HG02763 (cell line): ENCODE results near the gene YEATS4.

Source experiments
- ATAC-seq: cut with Tn5 transposase; IDR thresholded peaks from one replicate; pipeline ENCODE4 v1.9.1; 2021; ENCODE audit warnings: mild to moderate bottlenecking, moderate library complexity; ENCODE audit not compliant: unreplicated experiment

The YEATS4 gene

DNA sequence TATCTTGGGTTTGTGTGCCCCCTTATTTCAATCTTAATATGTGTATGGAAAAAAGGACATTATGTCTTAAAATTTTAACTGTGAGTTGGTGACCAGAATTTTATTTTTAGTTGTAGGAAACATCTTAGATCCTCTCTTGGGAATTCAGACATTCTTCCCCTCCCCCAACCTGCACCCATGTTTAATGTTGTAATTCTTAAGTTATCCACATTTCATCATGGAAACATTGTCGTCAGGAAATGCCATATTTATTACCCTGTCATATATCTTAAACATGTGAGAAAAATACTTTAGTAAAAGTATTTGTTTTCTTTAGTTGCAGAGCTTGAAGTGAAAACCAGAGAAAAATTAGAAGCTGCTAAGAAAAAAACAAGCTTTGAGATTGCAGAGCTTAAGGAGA is 30.3 kb downstream of the YEATS4 start:
- no peak for ATAC-seq

DNA sequence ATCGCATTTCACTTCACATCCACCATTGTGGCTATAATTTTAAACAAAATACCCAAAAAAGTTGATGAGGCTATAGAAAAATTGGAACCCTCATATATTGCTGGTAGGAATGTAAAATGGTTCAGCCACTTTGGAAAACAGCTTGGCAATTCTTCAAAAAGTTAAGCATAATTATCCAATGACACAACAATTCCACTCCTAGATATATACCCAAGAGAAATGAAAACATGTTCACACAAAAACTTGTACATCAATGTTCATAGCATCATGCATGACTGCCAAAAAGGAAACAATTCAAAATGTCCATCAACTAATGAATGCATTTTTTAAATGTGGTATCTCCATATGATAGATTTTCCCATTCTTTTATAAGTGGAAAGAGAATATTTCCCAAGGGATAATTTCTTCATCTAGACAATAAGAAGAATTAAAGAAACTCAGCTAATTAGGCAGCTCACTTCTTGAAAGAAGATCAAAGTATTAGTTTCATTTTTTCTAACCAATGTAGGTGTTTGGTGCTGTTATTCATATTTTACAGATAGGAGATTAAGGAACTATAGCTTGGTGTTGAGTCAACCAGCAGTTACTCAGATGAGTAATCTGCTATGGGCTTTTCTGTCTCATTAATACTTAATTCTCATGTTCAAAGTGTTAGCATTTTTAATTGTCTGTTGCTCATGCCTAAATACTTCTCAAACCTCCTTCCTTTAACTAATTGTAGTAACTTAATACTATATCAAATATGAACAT is 32.8 kb downstream of the YEATS4 start:
- ATAC-seq, result no peak

DNA sequence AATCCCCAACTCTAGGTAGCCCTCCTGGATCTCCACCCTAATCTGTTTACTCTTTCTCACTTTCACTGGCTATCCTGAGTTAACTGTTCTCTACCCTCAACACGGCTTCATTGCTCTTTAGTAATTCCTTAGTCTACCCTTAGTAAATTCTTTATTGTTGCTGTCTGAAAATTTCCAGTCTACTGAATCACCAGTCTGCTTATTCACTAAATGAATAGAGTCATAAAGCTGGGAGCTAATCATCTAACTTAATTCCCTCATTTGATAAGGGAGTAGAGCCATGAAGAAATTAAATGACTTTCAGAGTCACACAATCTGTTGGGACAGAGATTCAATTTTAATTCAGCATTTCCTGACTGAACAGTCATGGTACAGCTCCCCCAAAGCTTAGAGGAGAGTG is 36.5 kb downstream of the YEATS4 start:
- ATAC-seq, result no peak

DNA sequence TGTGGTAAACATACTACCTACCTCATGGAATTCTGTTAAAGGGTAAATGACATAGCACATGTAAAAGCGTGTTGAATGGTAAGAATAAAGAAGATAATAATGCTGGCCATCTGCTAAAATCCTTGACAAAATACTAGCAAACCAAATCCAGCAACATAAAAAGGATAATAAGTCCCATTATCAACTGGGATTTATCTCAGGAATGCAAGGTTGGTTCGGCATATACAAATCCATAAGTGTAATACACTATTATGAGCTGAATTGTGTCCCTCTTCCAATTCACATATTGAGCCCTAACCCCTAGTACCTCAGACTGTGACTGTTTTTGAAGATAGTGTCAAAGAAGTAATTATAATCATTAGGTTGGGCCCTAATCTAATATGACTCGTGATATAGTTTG is 37.4 kb downstream of the YEATS4 start:
- ATAC-seq, result no peak

DNA sequence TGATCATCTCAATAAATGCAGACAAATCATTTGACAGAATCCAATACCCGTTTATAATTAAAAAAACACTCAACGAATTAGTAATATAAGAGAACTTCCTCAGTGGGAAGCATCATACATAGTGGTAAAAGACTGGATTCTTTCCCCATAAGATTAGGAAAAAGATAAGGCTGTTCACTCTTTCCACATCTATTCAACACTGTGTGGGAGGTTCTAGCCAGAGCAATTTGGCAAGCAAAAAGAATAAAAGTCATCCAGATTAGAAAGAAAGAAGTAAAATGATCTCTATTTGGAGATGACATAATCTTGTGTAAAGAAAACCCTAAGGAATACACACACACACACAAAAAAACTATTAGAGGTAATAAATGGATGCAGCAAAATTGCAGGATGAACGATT is 38.4 kb downstream of the YEATS4 start:
- no peak for ATAC-seq

DNA sequence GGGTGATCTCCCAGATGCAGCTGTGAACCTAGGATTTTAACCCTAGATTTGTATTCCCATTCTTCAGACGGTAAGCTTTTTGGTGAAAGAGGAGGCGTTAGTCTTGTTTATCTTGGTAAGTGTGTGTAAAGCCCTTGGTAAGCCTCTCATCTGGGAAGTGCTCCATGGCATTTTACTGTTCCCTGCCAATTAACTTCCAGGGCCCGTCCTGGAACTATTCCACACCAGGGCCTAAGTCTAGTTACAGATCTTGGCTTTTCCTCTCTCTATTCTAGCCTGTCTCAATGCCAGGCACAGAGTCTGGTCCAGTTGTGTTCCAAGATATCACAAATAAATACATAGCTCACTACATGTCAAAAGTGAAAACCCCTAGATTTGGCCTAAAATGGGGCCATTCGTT is 42.4 kb downstream of the YEATS4 start:
- no peak for ATAC-seq

DNA sequence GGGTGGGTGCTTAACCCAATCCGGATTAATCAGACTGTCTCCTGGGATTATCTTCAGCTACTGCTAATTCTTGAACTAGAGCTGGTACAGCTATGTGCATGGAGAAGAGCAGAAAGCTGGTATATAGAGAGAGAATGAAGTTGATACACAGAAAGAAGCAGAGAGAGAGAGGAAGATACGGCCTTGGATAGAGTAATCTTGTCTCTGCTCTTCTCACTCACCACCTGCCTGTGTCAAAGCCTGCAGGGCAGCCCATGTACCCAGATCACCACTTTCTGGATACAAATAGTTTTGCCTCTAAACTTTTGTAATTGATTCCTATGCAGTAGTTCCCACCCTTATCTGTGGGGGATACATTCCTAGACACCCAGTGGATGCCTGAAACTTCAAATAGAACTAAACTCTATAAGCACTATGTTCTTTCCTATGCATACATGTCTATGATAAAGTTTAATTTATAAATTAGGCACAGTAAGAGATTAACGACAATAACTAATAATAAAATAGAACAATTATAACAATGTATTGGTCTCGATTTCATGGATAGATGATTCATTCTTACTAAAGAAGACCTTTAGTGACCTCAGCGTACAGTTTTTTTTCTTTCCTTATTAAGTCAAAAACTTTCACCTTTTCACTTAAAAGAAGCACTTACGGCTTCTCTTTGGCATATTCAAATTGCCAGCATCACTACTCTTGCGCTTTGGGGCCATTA is 45.5 kb downstream of the YEATS4 start:
- no peak for ATAC-seq

DNA sequence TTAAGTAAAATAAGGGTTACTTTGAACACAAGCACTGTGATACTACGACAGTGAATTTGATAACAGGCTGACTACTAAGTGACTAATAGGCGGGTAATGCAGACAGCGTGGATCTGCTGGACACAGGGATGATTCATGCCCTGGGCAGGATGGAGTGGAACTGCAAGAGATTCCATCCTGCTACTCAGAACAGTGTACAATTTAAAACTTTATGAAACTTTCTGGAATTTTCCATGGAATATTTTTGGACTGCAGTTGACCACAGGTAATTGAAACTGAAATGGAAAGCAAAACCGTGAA is 46.0 kb downstream of the YEATS4 start:
- ATAC-seq, result no peak

DNA sequence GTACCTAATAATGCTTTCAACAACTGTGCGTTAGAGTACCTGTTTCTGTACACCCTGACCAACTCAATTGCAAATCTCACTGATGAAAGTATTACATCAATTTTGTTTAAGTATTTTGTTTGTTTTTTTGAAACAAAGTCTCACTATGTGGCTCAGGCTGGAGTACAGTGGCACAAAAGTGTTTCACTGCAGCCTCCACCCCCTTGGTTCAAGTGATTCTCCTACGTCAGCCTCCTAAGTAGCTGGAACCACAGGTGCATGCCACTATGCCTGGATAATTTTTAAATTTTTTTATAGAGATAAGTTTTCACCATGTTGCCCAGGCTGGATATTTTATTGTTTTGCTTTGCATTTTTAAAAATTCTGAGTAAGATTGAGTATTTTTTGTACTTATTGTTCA is 46.7 kb downstream of the YEATS4 start:
- ATAC-seq, result no peak

DNA sequence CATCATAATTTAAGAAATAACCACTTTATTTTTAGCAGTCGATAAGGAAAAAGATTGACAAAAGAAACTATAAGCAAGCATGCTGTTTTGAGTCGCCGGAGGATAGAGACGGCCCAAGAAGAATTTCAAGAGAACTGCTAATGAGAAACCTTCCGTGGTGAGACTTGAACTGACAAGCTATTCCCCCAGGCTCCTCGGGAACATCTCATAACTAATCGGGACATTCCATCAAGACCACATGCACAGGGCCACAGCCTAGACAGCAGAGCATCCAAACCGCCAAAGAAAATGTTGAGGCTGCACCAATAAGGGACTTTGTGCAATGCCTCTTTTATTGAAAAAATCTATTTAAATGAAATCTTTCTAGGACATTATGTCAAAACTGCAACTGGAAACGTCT is 51.0 kb downstream of the YEATS4 start:
- ATAC-seq, result no peak

DNA sequence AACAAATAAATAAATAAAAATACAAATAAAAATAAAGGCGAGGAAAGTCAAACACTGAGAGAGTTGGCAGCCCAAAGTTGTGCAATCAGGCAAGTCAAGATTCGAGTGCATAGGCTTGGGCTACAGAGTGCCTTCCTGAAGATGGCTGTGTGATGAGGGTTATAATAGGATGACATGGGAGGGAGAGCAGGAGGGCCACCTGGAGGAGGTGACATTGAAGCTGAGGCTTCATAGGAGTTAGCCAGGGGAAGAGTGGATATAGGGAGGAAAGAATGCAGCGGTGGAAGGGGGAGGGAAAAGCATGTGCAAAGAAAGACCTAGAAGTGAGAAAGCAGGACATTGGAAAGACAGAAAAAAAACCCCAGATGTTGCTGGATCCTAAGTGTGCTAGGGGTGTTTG is 53.1 kb downstream of the YEATS4 start:
- no peak for ATAC-seq

DNA sequence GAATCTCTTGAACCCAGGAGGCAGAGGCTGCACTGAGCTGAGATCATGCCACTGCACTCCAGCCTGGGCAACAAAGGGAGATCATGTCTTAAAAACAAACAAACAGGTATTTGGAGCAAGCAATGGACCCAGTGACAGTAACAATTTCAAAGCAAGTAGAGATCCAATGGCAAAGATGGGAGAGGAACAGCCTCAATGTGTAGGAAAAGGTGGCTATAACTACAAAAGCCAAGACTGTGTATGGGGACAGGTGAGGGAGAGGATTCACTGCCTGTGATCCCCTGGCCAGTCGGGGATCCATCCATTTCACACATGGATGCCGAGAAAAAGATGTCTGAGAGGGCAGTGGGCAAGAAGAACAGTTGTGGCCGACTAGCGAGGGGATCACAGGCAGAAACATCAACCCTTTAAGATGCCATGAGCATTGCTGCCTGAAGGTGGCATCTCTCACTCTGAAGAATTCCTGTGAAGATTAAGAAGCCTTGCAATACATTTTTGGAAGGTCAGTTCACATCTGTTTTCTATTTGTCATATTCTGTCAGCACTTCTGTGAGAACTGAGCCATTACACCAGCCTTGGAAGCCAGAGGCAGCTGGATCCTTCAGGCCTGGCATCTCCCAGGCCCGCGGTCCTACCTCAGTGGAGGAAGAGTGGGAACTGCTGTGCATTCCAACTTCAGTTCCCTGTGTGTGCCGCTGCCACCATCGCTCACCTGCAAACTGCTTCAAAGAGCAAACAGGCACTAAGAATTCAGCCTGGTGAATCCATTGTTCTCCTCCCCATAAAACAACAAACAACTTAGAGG is 56.1 kb downstream of the YEATS4 start:
- no peak for ATAC-seq

DNA sequence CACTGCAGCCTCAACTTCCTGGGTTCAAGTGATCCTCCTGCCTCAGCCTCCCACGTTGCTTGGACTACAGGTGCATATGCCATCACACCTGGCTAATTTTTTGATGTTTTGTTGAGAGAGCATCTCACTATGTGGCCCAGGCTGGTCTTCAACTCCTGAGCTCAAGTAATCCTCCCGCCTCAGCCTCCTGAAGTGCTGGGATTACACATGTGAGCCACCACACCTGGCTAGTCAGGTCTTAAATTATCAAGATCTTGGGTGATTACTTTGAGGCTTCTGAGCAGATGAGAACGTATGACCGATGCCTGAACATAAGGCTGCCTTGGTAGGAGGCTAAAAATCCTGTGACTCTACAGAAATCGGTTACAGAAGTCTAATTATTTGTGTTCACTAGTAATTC is 57.7 kb downstream of the YEATS4 start:
- ATAC-seq, result no peak

DNA sequence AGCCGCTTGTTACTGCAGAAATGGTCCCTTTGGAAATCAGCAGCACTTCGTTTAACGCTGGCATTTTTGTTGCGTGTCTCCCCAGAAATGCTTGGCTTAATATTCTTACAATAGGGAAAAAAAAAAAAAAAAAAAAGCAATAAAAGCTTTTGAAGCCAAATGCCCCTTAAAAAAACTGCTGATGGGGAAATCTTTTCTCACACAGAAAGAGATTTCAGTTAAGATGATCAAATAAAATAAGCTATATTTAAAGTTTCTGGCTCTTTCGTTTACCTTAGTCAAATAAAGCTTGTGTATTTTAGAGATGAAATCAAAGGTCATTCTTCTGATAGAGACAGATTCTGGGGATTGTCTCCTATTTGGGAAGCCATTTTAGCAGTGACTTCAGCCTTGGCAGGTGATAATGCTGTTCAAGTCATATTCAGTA is 58.2 kb downstream of the YEATS4 start:
- no peak for ATAC-seq

DNA sequence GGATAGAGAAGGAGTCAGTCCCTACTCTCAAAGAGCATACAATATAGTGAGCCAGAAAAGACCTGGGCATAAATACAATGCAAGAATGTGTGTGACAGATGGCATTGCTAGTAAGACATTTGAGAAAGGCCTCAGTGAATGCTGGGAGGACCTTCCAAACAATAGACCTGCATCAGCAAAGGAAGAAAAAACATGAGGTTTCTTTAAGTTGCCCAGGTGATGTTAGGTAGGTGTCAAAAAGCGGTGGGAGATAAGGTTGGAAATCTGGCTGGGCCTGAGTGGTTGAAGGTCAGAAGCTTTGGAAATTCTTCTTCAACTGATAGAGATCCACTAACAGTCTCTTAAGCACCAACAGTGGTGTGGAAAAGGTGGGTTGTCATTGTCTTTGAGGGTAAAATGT is 60.2 kb downstream of the YEATS4 start:
- ATAC-seq, result no peak

DNA sequence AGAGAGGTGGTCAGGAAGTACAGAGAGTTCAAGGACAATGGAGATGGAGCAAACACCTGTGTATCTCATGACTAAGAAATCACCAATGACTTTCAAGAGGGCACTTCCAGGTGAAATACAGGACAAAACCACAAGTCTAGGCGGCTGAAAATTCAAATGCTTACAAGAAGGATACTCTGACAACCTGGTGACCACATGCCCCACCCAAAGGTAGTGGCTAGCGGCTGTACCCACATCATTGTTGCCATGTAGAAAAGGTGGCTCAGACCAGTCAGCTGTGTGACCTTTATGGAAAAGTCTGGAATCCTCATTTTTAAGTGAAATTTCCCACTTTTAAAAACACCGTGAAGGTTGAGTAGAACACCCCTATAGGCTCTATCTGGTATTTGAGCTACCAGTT is 62.0 kb downstream of the YEATS4 start:
- ATAC-seq, result no peak

DNA sequence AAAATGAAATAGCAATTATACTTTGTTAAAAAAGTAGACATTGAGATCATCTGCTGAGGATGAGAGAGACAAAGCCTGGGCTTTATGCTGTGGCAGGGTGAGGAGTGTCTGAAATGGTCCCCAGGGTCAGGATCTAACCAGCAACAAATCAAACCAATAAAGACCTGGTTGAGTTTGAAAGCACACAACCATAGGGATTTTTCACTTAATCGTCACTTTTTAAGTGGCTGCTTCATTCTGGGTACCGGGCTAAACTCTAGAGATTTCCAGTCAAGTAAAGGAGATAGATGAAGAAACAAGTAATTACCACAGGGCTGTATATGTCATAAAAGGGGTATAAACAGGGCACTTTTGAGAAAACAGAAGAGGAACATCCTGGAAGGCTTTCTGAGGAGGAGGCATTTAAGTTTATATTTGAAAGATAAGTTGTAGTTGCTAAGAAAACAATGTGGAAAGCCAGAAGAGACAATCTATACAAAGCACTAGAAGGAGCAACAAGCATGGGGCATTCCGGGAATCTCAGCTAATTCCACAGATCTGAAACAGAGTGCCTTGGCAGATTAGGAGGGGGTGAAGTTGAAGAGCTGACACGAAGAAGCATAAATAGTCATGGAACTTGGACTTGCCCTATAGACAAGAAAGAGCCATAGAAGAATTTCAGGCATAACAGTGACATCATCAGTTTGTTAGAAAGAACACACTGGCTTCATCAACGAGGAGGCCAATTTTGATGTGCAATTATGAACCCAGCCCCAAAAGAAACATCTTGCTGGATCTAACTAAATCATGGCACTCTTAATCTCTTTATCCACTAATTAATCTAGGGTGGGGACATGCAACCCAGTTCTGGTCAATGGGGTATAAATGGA is 63.7 kb downstream of the YEATS4 start:
- ATAC-seq, result no peak

DNA sequence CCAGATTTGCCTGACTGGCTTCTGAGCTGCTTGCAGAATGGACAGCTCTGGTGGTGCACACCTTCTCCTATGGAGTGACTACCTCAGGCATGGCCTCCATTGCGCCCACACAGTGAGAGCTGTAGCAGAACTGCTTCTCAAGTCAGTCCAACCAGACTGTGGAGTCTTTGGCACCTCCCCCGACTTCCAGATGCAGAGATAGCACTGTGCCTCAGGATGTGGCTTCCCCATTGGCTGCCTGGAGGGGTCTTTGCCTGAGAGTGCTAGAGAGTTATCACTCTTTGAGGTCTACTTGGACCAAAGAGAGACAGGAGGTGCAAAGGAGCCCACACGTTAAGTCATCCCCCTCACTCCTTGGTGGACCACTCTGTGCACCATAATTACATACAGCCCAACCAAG is 65.9 kb downstream of the YEATS4 start:
- no peak for ATAC-seq

DNA sequence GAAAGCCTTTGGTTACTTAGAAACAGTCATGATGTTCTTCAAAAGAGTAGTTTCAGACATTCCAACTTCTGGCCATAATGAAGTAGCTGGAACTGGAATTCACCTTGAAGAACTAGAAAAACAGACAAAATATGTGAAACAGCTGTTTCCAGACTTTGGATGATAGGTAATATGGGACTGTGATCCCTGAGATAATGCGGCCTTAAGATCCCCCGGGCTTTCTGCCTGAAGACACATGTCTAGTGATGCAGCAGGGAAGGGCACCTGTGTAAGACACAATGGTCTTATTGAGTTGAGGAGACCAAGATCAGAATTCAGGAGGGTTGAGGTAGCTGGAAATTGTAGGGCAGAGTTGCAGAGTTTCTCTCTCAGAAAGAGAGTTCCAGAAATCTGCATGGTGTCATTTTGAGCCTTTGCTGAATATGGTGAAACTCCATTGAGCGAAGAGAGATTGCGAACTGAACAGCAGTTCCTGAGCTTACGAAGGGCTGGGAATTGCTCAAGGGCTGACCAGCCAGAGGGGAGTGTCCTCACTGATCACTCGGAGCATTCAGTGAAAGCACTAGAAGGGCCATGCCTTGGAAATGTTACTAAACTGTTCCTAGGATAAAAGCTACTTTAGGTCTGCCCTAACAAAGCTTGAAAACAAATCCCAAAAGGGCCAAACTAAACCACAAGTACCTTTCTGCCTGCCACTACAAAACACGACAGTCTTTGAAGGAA is 69.0 kb downstream of the YEATS4 start:
- no peak for ATAC-seq

DNA sequence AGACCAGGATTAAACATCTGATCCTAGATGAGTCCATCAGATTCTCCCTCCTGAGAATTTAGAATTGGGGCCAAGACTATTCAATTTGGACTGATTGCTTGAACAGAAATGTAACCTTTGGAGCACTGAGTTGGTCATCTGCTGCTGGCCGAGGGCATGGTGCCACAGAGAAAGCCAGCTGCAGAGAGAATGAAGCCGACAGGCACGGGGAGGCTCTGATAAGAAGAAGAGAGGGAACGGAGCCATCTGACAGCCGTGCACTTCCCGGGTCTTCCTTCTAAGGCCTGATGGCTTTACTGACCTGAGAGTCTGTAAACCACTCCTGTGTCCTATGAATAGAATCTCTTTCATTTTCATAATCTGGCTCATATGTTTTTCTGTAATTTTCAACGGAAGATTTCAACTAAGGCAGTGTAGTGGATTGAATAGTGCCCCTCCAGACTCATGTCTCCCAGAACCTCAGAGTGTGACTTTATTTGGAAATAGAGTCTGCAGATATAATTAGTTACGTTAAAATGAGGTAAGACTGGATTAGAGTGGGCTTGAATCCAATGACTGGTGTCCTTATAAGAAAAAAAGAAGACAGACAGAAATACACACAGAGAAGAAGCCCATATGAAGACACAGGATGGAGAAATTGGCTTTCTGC is 71.5 kb downstream of the YEATS4 start:
- ATAC-seq, result no peak
